ENCODE data around the gene WHAMM.

WHAMM gene

DNA sequence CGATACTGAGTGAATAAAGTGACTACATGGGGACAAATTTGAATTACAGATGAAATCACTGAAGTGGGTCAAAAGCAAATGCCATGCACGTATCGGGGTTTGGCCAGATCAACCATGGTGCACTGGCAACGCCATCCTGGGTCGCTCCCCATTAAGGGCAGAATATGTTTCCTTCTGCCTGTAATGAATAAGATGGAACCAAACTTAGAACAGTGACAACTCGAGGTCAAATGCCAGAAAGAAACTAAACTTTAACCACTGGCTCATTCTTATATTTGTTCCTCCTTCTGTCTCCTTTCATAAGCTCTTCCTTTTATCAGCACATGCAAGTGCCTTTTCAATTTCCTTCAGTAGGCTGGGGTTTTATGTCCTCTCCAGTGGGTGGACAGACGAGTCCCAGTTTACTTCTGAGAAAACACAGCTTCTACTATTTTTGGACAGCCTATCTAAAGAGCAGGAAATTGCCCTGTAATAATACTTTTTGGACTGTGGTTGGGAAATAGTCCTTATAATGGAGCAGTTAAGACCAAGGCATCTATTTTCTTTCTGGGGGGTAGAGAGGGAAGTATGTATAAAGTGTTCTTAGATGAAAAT is 61.4 kb downstream of the WHAMM start:
- DNase-seq = no peak

DNA sequence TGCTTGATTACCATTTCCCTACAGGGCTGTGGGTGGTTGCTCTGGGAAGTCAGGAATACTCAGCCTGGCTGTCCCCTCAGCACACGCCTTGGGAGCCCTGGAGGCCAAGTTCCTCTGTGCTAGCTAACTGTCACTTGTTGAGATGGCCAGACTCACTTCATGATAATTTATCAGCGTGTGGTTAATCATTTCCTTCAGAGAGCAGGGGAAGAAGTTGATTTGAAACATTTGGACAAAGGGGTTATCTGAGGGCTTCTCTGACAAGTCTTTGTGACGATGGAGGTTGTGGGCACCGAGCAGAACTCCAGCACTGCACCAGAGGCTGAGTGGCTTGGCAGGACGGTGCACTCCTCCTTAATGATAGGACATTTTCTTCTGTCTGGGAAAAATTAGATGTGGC is 61.9 kb downstream of the WHAMM start:
- no peak for DNase-seq

DNA sequence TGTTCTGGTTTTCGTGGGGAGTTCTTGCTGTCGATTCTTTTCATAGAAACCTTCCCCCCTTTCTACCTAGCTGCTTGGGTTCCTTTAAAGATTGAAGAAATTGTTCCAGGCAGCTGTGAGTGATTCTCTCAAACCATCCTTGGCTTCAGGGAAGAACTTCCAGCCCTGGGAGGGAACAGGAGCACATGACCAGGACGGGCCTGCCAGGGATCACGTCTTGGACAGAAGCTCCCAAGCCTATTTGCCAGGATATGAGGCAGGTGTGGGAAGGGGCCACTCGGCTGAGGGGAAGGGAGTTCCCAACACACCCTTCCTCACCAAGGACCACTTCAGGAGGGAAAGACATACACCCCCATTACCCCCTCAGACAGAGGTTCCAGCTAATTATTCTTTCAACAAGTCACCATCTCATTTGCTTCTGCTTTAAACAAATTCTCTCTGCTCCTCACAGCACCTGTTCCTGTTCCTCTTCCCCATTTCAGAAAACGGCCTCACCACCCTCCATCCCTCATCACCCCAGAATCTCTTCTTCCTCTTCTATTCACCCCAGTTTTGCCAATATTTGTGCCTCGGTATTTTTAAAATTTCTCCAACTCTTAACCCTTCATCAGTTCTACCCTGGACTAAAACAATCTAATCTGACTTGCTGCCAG is 62.5 kb downstream of the WHAMM start:
- DNase-seq = no peak

DNA sequence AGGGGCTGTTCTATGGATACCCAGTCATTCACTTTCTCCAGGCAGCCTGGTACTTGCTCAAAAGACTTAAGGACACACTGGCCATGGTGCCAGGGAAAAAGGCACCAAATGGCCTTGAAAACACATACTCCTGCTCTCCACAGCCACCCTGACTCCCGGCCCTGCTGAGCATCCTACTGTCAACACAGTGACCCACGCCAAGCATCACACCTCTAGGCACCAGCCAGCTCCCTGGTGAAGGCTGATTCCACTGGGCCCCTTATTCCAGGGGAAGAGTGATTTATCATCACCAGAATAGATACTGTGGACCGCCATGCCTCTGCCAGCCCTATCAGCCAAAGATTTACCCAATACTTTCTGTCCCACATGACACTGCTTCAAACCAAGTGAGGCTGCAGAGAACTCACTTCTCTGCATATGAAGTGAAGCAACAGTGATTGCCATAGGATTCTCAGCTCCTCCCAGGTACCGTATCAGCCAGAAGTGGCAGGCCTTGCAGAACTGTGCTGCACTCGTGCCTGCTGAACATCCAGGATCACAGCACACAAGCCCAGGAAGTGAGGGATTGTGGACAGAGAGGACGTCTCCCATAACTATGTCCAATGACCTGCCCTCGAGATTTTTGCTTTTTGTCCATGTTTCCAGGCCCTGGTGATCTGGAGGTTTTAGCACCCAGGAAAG is 63.7 kb downstream of the WHAMM start:
- no peak for DNase-seq

DNA sequence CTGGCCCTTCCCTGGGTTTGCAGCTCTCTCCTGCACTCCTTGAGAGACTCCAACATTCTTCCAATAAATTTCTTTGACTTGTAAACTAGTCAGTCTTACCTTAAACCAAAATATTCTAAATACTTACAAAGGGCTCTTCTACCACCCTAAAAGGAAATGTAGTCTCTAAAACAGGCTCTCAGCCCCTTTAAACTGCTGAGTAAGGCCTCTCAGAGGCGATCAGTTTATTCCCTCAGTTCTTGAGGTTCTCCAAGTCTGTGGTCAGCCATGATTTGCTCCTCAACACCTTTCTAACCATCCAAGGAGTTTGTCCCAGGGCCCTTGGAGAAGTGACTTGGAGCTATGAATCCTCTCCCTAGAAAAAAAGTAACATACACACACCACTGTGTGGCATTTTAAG is 64.8 kb downstream of the WHAMM start:
- DNase-seq = no peak

DNA sequence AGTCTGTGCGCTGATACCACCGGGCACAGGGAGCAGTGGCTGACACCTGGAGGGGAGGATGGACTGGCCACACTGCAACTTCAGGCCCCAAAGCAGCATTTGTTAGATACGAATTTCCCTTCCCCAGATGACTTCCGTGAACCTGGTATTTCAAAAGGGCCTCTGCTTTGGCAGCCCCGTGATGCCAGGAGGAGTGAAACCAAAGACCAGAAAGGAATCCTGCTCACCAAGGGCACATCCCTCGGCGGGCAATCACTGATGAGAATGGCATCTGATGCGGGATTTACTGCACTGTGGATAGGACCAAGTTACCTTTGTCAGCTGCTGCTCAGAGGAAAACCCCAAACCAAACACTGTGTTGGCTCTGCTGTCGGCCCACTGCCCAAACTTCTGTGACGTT is 65.5 kb downstream of the WHAMM start:
- no peak for DNase-seq

DNA sequence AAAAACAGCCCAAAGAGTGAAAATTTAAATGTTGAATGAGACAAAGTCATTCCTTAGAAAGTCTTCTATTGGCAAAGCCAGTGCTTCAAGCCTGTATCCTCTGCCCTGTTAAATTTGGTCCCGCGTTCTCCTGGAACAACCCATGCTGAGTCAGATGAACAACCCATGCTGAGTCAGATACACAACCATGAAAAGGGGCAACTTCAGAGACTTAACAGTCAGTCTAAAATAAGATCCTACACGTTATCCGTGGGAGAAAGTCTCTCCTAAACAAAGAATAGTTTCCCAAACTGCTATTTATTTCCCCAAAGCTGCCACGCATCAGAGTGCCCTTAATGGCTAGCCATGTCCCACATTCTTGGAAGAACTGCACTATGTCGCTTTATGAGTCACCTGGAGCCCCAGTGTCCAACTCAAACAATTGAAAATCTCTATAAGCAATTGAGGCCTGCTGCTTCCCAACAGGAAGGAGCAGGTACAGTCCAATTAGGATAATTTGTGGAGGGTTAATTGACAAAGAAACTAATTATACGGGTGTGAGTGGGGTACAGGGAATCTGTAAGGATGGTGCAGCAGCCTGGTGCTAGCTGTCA is 66.1 kb downstream of the WHAMM start:
- DNase-seq = no peak

DNA sequence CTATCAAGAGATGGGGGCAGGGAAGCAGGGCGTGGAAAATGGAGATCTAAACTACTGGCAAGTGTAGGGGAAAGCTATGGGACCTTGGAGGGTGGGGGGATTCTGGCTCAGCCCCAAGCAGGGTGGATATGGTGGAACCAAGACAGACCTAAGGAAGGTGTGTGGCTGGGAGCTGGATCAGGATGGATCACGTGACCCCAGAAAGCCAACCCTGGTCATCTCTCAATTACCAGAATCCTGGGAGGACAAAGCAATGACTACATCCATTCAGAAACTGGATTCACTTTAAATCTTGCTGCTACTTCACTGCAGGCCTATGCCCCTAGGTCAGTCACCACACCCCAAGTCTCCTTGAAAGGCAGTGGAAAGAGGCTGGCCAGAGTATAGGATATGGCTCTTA is 68.4 kb downstream of the WHAMM start:
- DNase-seq = no peak

DNA sequence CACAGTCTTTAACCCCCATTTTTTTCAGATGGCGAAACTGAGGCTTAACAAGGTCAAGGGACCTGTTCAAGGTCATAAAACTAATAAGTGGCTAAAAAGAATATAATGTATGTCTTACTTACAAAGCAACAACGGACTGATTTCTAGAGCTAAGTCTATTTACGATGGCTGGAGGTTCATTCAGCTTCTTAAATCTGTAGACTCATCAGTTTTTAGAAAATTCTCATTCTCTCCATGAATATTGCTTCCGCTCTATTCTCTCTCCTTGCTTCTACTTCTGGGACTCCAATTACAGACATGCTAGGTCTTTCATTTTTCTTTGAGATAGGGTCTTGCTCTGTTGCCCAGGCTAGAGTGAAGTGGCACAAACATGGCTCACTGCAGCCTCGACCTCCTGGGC is 68.9 kb downstream of the WHAMM start:
- DNase-seq = no peak

DNA sequence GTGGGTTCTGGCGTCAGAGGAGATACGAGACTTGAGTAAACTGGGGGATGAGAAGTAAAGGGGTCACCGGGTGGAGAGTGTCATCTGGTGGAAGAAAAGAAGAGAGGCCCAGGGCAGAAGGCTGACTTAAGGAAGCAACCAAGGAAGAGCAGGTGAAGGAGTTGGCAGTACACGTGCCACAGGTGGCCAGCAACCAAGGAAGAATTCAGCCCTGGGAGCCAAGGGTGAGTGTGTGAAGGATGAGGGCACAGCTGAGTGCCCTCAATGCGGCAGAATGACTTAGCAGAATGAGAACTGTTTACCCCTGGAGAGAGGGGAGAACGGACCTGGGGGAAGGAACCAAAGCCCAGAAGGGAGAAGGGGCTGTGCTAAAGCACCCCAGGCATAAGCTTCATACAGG is 71.3 kb downstream of the WHAMM start:
- DNase-seq = no peak

DNA sequence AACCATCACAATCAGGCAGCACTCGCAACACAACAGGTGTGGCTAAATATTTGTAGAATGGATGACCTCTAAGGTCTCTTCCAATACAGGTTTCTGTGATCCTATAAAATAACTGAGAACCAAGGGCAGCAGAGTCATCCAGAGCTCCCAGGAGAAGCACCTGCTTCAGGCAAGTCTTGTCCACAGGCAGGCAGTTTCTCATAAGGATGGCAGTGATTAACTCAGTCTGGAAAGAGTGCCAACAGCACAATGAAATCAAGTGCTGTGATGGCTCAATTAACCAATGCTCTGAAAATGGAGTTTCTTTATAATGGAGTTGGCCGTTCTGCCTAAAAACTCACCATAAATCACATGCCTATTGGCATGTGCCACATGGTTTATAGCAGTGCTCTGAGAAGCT is 72.3 kb downstream of the WHAMM start:
- no peak for DNase-seq

DNA sequence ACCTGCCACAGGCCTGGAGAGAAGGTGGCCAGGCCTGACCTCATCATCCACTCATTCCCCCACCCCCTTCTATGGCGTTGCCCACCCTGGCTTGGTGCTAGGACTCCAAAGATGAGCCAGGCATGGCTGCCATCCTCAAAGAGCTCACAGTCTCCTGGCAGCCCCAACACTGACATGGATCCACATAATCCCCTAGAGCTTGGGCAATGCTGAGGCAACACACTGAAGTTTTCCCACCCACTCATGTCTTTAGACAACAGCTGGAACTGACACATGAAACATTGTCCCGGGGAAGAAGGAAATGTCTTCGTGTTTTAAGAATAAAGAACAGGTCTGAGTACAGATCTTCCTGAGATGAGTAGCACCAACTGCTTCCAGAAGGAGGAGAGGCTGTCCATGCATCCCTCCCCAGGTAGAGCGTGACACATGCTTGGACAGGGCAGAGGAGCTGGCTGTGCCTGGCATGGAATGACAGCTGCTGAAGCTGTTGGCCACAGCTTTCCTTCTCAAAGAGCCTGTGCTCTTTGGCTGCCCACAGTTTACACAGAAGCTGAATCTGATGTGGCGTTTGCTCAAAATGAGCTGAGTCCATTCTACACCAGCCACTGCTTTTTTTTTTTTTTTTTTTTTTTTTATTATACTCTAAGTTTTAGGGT is 73.0 kb downstream of the WHAMM start:
- no peak for DNase-seq

Data from effector CD4-positive, alpha-beta T cell (primary cell).